Astrocyte (in vitro differentiated cells and primary cell): ENCODE results near the gene CRHR1.

ENCODE experiments used
- CTCF ChIP-seq: IDR thresholded peaks from 2 replicates; pipeline ENCODE4 v1.5.1; 2011; ENCODE audit warnings: low read depth, mild to moderate bottlenecking, inconsistent platforms, low read length, moderate library complexity; ENCODE audit not compliant: insufficient read depth
- EZH2 ChIP-seq: IDR thresholded peaks from 2 replicates; pipeline ENCODE4 v1.6.1; 2012; ENCODE audit warnings: mild to moderate bottlenecking, low read length, inconsistent platforms; ENCODE audit not compliant: insufficient read depth

- TF ChIP-seq CTCF (no peak), EZH2 (no peak)
Observed at GRCh38 chr17:45835481-45835880, 51.4 kb downstream of the CRHR1 start.
